Aorta (tissue), 5 donors: ENCODE results near the gene LHFPL3. TPM values are rescaled to one million over a fixed set of nuclear protein-coding genes. Genes with fewer than 3 reads are reported as not detected.
"Not testable (repeated sequence)": the region's sequence is repeated elsewhere in the genome, so short reads cannot be mapped to it uniquely, and the experiment has no call there.

Experiments
- ATAC-seq: fragments of 200-7000 bp; cut with Tn5 transposase; one replicate; pipeline ENCODE4 v1.9.1; 2022; ENCODE audit warnings: moderate library complexity; ENCODE audit not compliant: low FRiP score
- DNase-seq, 2 donors: peaks; one replicate each; pipeline ENCODE4 v3.0.0-alpha.2; 2020
- H3K27ac ChIP-seq, 2 donors: one replicate each; pipeline ENCODE4 v1.5.1; 2013; ENCODE audit warnings: low read length in 2 of 2, mild to moderate bottlenecking in 2 of 2, moderate library complexity in 2 of 2, control low read depth in 1 of 2, inconsistent platforms in 1 of 2, low read depth in 1 of 2
- H3K27me3 ChIP-seq, 2 donors: one replicate each; pipeline ENCODE4 v1.6.1; 2013; ENCODE audit warnings: control low read depth in 1 of 2, low read length in 1 of 2, mild to moderate bottlenecking in 1 of 2, moderate library complexity in 1 of 2; ENCODE audit not compliant: insufficient read depth in 2 of 2, control insufficient read depth in 1 of 2
- H3K36me3 ChIP-seq, 2 donors: one replicate each; pipeline ENCODE4 v1.6.1; 2013; ENCODE audit warnings: control low read depth in 1 of 2, low read length in 1 of 2, mild to moderate bottlenecking in 1 of 2; ENCODE audit not compliant: insufficient read depth in 2 of 2, control insufficient read depth in 1 of 2
- H3K4me1 ChIP-seq, 2 donors: one replicate each; pipeline ENCODE4 v1.6.1; 2013; ENCODE audit warnings: low read length in 2 of 2, control low read depth in 1 of 2, mild to moderate bottlenecking in 1 of 2, moderate library complexity in 1 of 2; ENCODE audit not compliant: insufficient read depth in 2 of 2, control insufficient read depth in 1 of 2
- H3K4me3 ChIP-seq, 2 donors: one replicate each; pipeline ENCODE4 v1.5.1; 2013; ENCODE audit warnings: low read length in 2 of 2, control low read depth in 1 of 2, mild to moderate bottlenecking in 1 of 2
- H3K9me3 ChIP-seq: one replicate; pipeline ENCODE4 v1.6.1; 2013; ENCODE audit warnings: mild to moderate bottlenecking, low read length; ENCODE audit not compliant: control insufficient read depth
- WGBS, 2 donors: extraction: QIAGEN DNeasy Blood & Tissue Kit; methylation state at CpG; one replicate each; pipeline ENCODE4 v1.1.7; 2013; 5-methylcytosine and 5-hydroxymethylcytosine counted together
- intact Hi-C, 2 donors: fragments of 100-400 bp; cut with DNase I; formaldehyde crosslinking; loops; one replicate each; pipeline versions ENCODE4 v1.14.2 to v1.15.0; 2022
- polyA plus RNA-seq, 2 donors: library from polyadenylated mRNA; stranded (reverse); fragments of 200-250 nt; gene quantifications; one replicate each; pipeline ENCODE4 v1.2.3, GENCODE V29; 2013
- total RNA-seq, 2 donors: library from RNA; stranded (reverse); fragmentation: NEBNext Ultra II Directional; extraction: Animal tissue kit (Norgen Biotek cat#: 25700); gene quantifications; one replicate each; pipeline ENCODE4 v1.2.1, GENCODE V29; 2021
- donor health status: healthy with polysubstance abuse.
- donor health status: Bipolar disorder and iron deficiency.
- donor health status: DM: no; HTN: no; CAD: no.
- donor health status: DM: no; HTN: no; CAD: no.
- donor health status: DM: yes; HTN: yes; CAD: no.

Gene LHFPL3
- total and polyA plus RNA-seq, 4 donors = not detected

GRCh38 chr7:104551226-104551625 is 222.8 kb downstream of the LHFPL3 start:
- Histone ChIP-seq H3K36me3 (no peaks in the 10 kb centered on the region), H3K4me1 (no peaks in the 10 kb centered on the region), H3K9me3 (peaks cover 4% of the 10 kb centered on the region), H3K27me3 (no peaks in the 10 kb centered on the region), H3K4me3 (no peak overlapping the region), H3K27ac (no peak overlapping the region)
- intact Hi-C loops = no loop called here
- ATAC-seq = no peak
- 39 to 57% methylated on average over 1 of the region's 1 CpG for WGBS, 2 donors
- no peak for DNase-seq

GRCh38 chr7:104552102-104552501 is 223.7 kb downstream of the LHFPL3 start:
- DNase-seq (no peak), ATAC-seq (no peak)
- 6 to 7% methylated on average over 4 of the region's 4 CpGs for WGBS, 2 donors
- H3K9me3 ChIP-seq = peaks cover 4% of the 10 kb centered on the region
- H3K27me3 ChIP-seq = no peaks in the 10 kb centered on the region
- intact Hi-C loops = no loop called here
- no peaks in the 10 kb centered on the region for H3K4me1 ChIP-seq
- no peaks in the 10 kb centered on the region for H3K36me3 ChIP-seq
- no peak overlapping the region for H3K27ac ChIP-seq
- H3K4me3 ChIP-seq = no peak overlapping the region

GRCh38 chr7:104553074-104553473 is 224.7 kb downstream of the LHFPL3 start:
- intact Hi-C loops = no loop called here
- H3K4me3 ChIP-seq = no peak overlapping the region
- ATAC-seq = no peak

GRCh38 chr7:104563350-104563901 is 235.0 kb downstream of the LHFPL3 start:
- H3K36me3 ChIP-seq, H3K9me3 ChIP-seq, H3K27me3 ChIP-seq, ATAC-seq, intact Hi-C loops, H3K4me3 ChIP-seq, DNase-seq, H3K27ac ChIP-seq, H3K4me1 ChIP-seq: not testable (repeated sequence)
- WGBS, 2 donors = 91 to 92% methylated on average over 15 to 22 of the region's 22 CpGs

More at GRCh38 chr7:104553074-104553473, 224.7 kb downstream of the LHFPL3 start:
- H3K27me3 ChIP-seq = no peaks in the 10 kb centered on the region
- no peaks in the 10 kb centered on the region for H3K4me1 ChIP-seq
- no peak overlapping the region for H3K27ac ChIP-seq
- H3K9me3 ChIP-seq = peaks cover 4% of the 10 kb centered on the region
- H3K36me3 ChIP-seq = no peaks in the 10 kb centered on the region
- no peak for DNase-seq

- intact Hi-C loops = no loop called here
- Histone ChIP-seq H3K9me3 (peaks cover under 1% of the 10 kb centered on the region), H3K27me3 (no peaks in the 10 kb centered on the region), H3K27ac (no peak overlapping the region), H3K36me3 (no peaks in the 10 kb centered on the region), H3K4me3 (no peak overlapping the region), H3K4me1 (no peaks in the 10 kb centered on the region)
- no peak for ATAC-seq
- DNase-seq = no peak
- WGBS, 2 donors = 59 to 74% methylated on average over 3 of the region's 3 CpGs
Observed at GRCh38 chr7:104569751-104570150, 241.3 kb downstream of the LHFPL3 start.

GRCh38 chr7:104572554-104572953 is 244.2 kb downstream of the LHFPL3 start:
- peaks cover 1% of the 10 kb centered on the region for H3K9me3 ChIP-seq
- ATAC-seq (no peak), DNase-seq (no peak)
- intact Hi-C loops = no loop called here
- no peaks in the 10 kb centered on the region for H3K4me1 ChIP-seq
- no peak overlapping the region for H3K4me3 ChIP-seq
- no peaks in the 10 kb centered on the region for H3K36me3 ChIP-seq
- H3K27ac ChIP-seq = no peak overlapping the region
- H3K27me3 ChIP-seq = no peaks in the 10 kb centered on the region

- no peaks in the 10 kb centered on the region for H3K4me1 ChIP-seq
- no peak overlapping the region for H3K27ac ChIP-seq
- intact Hi-C loops = no loop called here
- 55 to 59% methylated on average over 3 of the region's 3 CpGs for WGBS, 2 donors
- DNase-seq (no peak), ATAC-seq (no peak)
- no peaks in the 10 kb centered on the region for H3K36me3 ChIP-seq
- H3K4me3 ChIP-seq = no peak overlapping the region
- H3K27me3 ChIP-seq = no peaks in the 10 kb centered on the region
- H3K9me3 ChIP-seq = no peaks in the 10 kb centered on the region
Observed at GRCh38 chr7:104584620-104585019, 256.2 kb downstream of the LHFPL3 start.

- H3K27me3 ChIP-seq, intact Hi-C loops, H3K4me1 ChIP-seq, H3K27ac ChIP-seq, H3K4me3 ChIP-seq, ATAC-seq, H3K9me3 ChIP-seq, H3K36me3 ChIP-seq: not testable (repeated sequence)
- 73 to 77% methylated on average over 7 of the region's 7 CpGs for WGBS, 2 donors
- DNase-seq = peak in 1 of 2 donors; percentile 63
Observed at GRCh38 chr7:104595591-104595990, 267.2 kb downstream of the LHFPL3 start.

GRCh38 chr7:104603957-104604356 is 275.6 kb downstream of the LHFPL3 start:
- Histone ChIP-seq H3K36me3 (no peaks in the 10 kb centered on the region), H3K9me3 (peaks cover 3% of the 10 kb centered on the region), H3K27me3 (no peaks in the 10 kb centered on the region), H3K4me3 (no peak overlapping the region), H3K4me1 (no peaks in the 10 kb centered on the region), H3K27ac (no peak overlapping the region)
- WGBS, 2 donors = 70 to 71% methylated on average over 5 of the region's 5 CpGs
- DNase-seq = no peak
- ATAC-seq = peak; percentile 26
- intact Hi-C loops = no loop called here
